Hypothalamus (tissue), 51 donors: ENCODE measurements around the gene CACHD1.
"Not testable (repeated sequence)": the region's sequence is repeated elsewhere in the genome, so short reads cannot be mapped to it uniquely, and the experiment has no call there.

Experiments used
- DNase-seq, 51 donors: peaks; one replicate each; lab custom pipeline; 2025; lab: John Stamatoyannopoulos, UW

CACHD1 gene

DNA sequence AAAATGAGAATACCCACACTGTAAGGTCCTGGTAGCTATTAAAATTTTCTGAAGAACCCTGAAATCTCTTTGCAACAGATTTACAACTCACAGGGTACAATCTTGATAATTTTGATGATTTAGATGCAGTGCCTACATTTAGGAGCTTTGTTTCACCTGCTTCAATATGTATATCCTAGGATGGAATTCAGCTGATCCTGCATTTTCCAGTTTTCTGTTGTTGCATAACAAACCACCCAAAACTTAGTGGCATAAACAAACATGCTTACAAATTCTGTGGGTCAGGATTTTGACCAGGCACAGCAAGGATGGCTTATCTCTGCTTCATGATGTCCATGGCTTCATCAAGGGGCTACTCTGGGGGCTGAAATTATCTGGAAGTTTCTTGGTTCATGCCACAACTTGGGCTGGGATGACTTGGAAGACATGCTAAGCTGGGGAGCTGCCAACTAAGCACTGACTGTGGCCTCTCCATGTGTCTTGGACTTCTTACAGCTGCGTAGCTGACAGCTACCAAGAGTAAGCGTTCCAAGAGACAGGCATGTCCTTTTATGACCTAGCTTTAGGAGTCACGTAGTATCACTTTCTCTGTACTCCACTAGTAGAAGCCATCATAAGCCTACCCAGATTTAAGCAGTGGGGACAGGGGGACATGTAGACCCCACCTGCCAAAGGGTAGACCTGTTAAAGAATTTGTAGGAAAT is 108.5 kb downstream of the CACHD1 start:
- no peak for DNase-seq

DNA sequence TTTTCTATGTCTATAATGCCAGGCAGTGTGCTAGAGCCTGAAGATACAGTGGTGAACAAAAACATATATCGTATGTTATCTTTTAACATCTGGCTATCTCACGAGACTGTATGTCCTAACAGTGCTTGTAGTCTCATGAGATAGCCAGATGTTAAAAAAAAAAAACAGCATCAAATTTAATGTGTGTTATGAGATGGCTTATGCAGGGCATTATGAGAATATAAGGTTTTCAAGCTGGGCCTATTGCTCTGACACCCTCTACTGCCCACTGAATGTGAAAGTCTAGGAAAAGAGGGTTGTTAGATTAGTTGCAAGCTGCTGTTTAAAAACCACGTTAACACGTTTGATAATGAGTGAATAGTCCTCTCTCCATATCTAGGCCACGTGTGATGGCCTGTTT is 109.8 kb downstream of the CACHD1 start:
- no peak for DNase-seq

DNA sequence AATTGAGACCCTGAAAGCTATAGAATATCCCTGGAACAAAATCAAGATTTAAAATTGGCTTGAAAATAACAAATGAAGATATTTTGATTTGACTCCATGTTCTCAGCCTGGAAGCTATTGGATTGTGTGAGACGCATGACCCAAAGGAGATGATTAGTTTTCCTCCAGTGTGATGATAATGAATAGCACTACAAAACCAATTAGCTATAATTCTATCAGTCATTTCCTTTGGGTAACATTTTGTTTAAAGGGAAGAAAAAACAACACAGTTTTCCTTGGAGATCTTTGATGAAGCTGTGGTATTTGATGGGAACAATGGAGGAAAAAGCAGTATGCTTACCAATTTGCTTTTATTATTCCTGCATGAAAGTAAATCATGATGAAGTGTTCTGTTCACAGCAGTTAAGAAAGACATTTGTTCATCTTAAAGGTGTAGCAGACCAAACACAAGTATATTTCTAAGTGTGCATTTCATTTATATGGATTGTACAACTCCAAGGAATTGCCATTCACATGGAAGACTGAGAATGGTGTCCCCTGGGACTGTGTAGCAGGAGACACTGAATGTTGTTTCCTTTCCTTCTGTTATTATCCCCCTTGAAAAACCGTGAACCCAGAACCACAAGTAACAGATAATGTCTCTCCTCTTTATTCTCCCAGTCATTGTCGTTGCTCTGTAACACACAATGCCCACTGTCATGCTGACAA is 111.4 kb downstream of the CACHD1 start:
- DNase-seq: no peak

- DNase-seq: no peak
Observed at GRCh38 chr1:64581843-64582185, 111.9 kb downstream of the CACHD1 start.

DNA sequence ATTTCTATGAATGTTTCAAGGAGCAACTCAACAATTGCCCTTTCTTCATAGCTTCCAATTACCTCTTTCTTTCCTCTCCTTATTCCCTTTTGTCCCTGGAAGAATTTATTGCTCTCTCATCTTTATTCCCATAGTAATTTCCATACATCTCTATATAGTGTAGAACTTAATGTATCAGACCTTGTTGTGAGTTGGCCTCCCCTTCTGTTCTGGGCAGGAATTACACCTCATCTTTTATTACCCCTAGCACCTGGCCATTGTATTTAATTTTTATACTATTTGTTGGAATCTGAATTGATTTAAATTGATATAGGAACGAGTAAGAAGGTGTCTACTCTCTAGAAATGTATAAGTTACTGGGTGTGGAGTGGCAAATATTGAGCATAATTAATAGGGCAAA is 114.5 kb downstream of the CACHD1 start:
- no peak for DNase-seq

DNA sequence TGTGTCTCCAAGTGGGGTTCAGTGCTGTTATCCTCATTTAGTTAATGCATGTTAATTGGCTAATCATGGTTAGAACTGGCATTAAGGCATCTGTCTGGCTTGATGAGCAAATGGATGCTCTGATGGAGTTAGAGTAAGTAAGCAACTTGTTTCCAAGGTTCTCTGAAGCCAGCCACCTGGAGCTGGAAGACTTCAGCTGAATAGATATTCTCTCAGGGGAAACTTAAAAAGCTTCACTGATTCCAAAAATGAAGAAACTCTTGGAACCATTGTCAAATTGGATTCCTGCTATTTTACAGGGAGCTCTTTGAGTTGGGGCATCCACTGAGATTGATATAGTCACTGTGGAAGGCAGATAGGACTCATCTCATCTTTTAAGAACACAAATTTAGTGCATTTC is 118.9 kb downstream of the CACHD1 start:
- DNase-seq: no peak

- DNase-seq: no peak
Observed at GRCh38 chr1:64590316-64590715, 120.4 kb downstream of the CACHD1 start.

DNA sequence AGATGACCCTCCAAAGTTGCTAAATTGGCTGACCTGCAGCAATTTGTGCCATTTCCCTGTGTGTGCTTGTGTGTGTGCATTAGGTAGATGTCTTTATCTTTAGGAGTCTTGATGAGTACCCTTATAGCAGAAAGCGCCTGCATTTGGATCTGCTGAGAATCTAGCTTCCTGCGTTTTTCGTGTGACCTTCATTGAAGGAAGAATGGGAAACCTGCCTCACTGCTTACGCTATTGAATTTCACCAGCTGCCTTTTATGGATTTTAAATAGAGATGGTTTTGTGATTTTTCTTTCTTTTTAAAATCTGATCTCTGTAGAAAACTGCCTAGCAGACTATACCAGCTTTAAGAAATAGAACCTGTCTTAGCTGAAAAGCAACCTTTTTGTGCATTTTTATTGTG is 124.5 kb downstream of the CACHD1 start:
- peak in 2 of 51 donors; percentile 8 to 25 for DNase-seq

DNA sequence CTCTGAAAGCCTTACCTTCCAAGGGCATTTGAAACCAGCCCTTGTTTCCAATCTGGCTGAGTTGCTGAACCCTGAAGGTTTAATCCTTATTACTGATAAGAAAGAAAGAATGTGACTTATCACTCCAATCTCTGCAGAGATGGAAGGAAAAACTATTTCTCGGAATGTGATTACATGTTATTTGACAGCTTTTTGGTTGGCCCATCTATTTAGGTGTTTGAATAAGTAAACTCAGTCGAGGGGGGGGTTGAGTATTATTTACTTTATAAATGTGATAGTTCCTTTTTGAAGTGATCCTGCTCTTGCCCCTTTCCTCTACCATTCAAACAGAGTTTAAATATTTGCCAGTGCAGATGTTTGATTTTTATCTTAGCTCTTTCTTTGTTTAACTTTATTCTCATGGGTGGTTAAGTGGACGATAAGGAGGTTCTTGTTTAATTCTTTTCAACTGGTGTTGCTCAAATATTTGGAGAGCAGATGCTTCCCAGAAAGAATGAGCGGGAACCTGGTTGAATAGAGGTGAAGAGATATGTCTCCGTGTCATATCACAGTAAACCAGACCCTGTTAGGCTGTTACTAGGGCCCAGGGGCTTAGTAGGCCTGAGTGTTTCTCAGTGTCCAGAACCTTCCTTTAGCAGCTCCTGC is 126.1 kb downstream of the CACHD1 start:
- no peak for DNase-seq

DNA sequence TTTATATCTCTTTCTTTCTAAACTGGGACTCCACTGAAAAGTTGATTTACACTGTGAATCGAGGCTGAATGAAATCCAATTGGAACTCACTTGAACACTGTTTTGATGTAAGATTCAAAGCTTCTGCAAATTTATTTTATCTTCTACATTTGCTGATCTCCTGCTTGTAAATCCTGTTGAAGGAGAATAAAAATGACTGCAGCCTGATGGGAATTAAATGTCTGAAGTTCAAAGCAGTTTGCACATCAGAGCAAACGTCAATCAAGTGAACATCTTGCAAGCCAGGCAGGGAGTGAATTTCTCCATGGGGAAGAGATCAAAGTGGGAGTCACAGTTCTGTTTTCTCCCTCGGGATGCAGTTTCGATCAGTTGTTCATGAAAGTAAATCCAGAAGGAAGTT is 127.2 kb downstream of the CACHD1 start:
- peak in 1 of 51 donors; percentile 44 for DNase-seq

DNA sequence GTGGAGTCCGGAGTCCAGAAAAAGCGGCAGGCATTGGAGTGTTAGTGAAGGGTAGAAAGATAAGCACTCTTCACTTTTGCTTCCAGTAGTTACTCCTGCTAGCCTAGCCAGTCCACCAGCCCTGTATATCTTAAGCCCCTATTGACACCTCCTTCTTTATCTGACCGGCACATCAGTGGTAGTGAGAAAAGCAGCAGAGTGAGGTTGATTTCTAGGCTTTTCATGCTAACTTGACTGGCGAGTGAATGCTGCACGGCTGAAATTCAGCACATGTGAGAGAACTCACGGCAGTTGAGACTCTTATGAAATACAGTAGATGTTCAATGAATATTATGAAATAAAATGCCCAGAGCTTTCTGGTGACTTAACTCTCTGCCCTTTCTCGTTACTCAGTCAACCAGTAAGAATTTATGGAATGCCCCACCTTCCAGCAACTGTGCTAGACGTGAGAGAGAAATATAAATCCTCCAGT is 128.2 kb downstream of the CACHD1 start:
- DNase-seq: no peak

GRCh38 chr1:64599242-64599641 is 129.3 kb downstream of the CACHD1 start:
- DNase-seq: no peak

DNA sequence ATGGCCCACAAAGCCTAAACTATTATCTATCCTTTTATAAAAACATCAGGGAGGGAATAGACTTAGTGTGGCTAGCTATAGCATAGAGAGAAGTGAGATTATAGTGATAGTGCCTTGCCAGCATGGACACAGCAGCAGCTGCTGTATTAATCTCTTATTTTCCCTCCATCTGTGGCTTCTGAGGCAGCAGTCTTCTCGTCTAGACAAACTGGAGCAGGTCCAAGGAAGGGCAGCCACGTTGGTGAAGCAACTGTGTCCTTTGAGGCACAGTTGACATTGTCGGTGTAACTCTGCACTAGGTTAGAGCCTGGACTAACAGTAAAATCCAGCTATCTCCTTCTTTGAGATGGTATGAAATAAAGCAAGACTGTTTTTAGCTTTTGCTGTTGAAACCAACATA is 131.3 kb downstream of the CACHD1 start:
- DNase-seq: no peak

- DNase-seq: no peak
Observed at GRCh38 chr1:64608005-64608650, 138.2 kb downstream of the CACHD1 start.

- no peak for DNase-seq
Observed at GRCh38 chr1:64608651-64609048, 138.7 kb downstream of the CACHD1 start.

DNA sequence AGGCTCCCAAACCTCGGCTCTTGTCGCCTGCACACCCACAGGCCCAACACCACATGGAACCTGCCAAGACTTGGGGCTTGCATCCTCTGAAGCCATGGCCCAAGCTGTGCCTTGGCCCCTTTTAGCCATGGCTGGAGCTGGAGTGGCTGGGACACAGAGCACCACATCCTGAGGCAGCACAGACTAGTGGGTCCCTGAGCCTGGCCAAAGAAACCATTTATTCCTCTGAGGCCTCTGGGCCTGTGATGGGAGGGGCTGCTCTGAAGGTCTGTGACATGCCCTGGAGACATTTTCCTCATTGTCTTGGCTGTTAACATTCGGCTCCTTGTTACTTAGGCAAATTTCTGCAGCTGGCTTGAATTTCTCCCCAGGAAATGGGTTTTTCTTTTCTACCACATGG is 141.0 kb downstream of the CACHD1 start:
- DNase-seq: not testable (repeated sequence)

DNA sequence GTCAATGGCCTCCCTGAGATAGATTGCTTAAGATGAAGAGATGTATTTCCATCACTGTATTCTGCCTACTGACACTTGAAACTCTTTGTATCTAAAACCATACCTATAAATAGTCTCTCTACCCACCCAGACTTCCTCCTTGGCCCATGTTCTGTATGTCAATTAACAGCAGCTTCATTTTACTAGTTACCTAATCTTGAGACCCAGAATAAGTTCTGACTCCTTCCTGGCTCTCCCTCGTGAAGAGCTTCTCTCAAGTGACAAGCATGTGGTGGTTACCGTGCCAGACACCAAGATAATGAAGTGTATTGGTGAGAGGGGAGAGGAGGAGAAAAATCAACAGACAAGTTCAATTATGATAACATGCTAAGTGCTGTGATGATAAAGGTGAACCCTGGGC is 146.1 kb downstream of the CACHD1 start:
- DNase-seq: no peak

GRCh38 chr1:64623750-64624191 is 153.8 kb downstream of the CACHD1 start:
- peak in 1 of 51 donors; percentile 1 for DNase-seq

DNA sequence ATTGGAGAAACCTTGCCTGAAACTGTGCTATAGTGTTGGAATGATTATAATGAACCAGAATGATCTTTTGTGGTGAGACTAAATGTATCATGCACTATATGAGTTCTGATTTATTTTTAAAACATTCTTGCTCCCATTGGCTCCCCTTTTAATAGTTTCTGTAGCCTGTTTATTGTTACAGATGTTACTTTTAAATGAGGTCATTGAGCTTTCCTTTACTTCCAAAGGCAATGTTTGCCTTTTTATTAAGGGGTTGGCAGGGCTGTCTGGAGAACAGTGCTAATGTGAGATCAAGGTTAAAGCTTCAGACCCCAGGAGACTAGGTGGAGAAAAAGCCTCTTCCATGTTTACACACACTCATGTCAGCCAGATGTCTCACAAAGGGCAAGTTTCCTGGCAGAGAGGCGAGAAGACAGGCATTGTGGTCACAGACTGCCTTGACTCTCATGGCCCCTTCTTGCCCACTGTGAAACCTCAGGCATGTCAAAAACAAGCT is 154.3 kb downstream of the CACHD1 start:
- DNase-seq: no peak

GRCh38 chr1:64624808-64625207 is 154.9 kb downstream of the CACHD1 start:
- DNase-seq: no peak

DNA sequence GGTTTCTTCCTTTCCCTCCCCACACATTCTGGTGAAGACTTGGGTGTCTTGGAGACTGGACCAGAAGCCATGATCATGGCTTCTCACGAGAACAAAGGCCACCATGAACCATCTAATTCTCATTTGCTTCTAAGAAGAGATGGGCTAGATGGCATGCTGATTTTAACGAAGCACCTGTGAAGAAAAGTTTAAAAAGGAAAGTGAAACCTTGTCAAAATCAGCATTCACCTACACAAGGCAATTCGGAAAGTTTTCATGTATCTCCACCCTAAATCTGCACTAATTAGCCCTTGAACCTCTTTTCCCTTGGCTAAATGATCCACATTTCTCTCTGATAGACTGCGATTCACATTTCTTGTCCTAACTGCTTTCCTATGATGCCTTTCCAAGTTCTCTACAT is 160.7 kb downstream of the CACHD1 start:
- DNase-seq: no peak
